Osteocyte (in vitro differentiated cells): ENCODE results near the gene SPACDR. TPM values are rescaled to one million over a fixed set of nuclear protein-coding genes. Genes with fewer than 3 reads are reported as not detected.
A peak's percentile ranks its signal among the peaks of the same experiment; 100 is the strongest.
"Not testable (repeated sequence)": the region's sequence is repeated elsewhere in the genome, so short reads cannot be mapped to it uniquely, and the experiment has no call there.

Experiments
- DNase-seq: peaks from one replicate; pipeline ENCODE4 v3.0.0; 2021; ENCODE audit warnings: mixed read lengths; ENCODE audit not compliant: unreplicated experiment; ENCODE audit errors: extremely low spot score
- H3K27ac Mint-ChIP-seq: one replicate; pipeline ENCODE4 v1.8.0; 2021; ENCODE audit warnings: mild to moderate bottlenecking, mixed read lengths; ENCODE audit not compliant: unreplicated experiment
- H3K27me3 Mint-ChIP-seq: one replicate; pipeline ENCODE4 v1.8.0; 2021; ENCODE audit warnings: mixed read lengths; ENCODE audit not compliant: unreplicated experiment
- H3K36me3 Mint-ChIP-seq: one replicate; pipeline ENCODE4 v1.8.0; 2021; ENCODE audit warnings: mixed read lengths; ENCODE audit not compliant: unreplicated experiment
- H3K4me1 Mint-ChIP-seq: one replicate; pipeline ENCODE4 v1.8.0; 2021; ENCODE audit warnings: mixed read lengths; ENCODE audit not compliant: unreplicated experiment
- H3K4me3 Mint-ChIP-seq: one replicate; pipeline ENCODE4 v1.8.0; 2021; ENCODE audit warnings: mild to moderate bottlenecking, moderate library complexity, mixed read lengths; ENCODE audit not compliant: unreplicated experiment
- H3K9me3 Mint-ChIP-seq: one replicate; pipeline ENCODE4 v1.8.0; 2021; ENCODE audit warnings: mixed read lengths; ENCODE audit not compliant: unreplicated experiment
- total RNA-seq: library from RNA; stranded (reverse); gene quantifications from 2 replicates; pipeline ENCODE4 v1.2.1, GENCODE V29; 2021
- TF ChIP-seq, protein P1 (sequence below): fragments of 200-600 bp; sonication (generic); IDR thresholded peaks from 2 replicates; pipeline ENCODE4 v1.5.0; 2021; ENCODE audit warnings: antibody characterized with exemption, mild to moderate bottlenecking, moderate library complexity

The SPACDR gene
- total RNA-seq, 1 donor from 2014 or later = 0.46 TPM

DNA sequence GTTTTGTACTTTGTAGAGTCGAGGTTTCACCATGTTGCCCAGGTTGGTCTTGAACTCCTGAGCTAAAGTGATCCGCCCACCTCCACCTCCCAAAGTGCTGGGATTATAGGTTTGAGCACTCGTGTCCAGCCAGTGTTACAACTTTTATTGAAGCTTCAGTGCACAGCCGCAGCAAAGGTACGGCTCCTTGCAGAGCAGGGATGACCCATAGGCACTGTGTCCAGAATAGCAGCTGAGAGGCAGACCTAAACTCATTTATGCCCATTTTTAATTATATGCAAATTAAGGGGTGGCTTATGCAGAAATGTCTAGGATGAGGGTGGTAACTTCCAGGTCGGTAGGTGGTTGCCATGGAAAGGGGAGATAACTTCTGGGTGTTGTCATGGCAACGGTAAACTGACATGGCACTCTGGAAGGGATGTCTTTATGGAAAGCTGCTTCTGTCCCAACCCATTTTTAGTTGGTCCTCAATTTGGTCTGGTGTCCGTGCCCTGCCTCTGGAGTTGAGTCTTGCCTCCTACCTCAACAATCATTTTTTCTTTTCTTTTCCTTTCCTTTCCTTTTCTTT is 42.4 kb upstream of the SPACDR start:
- peaks cover 9% of the 10 kb centered on the region for H3K27me3 Mint-ChIP-seq
- H3K4me3 Mint-ChIP-seq = no peak overlapping the region

DNA sequence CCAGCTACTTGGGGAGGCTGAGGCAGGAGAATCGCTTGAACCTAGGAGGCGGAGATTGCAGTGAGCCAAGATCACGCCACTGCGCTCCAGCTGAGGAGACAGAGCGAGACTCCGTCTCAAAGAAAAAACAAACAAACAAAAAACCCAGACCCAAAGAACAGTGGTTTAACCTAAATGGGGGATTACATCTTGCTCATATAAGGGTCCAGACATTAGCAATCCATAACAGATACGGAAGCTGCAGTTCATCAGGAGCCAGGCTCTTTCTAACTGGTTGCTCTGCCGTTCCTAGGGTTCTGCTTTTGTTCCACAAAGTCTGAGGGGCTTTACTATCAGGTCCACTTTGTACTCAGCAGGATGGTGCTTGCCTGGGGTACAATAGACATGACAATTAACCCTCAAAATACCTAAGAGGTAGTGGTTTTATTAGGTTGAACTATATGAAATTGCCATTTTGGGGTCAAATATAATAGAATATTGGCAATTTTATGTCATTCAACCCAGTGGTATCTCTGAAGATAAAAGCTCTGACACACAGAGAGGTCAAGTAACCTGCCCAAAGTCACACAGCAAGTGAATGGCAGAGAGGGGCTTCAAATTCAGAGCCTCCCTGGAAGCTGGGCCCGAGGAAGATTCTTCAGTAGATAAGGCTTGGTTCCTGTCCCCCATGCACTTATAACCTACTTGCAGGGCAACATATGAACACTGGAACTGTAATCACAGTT is 41.0 kb upstream of the SPACDR start:
- DNase-seq = no peak
- peaks cover 17% of the 10 kb centered on the region for H3K4me1 Mint-ChIP-seq

More for the DNA sequence above, 42.4 kb upstream of the SPACDR start:
- TF ChIP-seq, protein P1, sequence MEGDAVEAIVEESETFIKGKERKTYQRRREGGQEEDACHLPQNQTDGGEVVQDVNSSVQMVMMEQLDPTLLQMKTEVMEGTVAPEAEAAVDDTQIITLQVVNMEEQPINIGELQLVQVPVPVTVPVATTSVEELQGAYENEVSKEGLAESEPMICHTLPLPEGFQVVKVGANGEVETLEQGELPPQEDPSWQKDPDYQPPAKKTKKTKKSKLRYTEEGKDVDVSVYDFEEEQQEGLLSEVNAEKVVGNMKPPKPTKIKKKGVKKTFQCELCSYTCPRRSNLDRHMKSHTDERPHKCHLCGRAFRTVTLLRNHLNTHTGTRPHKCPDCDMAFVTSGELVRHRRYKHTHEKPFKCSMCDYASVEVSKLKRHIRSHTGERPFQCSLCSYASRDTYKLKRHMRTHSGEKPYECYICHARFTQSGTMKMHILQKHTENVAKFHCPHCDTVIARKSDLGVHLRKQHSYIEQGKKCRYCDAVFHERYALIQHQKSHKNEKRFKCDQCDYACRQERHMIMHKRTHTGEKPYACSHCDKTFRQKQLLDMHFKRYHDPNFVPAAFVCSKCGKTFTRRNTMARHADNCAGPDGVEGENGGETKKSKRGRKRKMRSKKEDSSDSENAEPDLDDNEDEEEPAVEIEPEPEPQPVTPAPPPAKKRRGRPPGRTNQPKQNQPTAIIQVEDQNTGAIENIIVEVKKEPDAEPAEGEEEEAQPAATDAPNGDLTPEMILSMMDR = no peak
- no peaks in the 10 kb centered on the region for H3K36me3 Mint-ChIP-seq
- no peak overlapping the region for H3K27ac Mint-ChIP-seq
- H3K4me1 Mint-ChIP-seq = peaks cover 17% of the 10 kb centered on the region
- DNase-seq = no peak
- H3K9me3 Mint-ChIP-seq = no peaks in the 10 kb centered on the region

DNA sequence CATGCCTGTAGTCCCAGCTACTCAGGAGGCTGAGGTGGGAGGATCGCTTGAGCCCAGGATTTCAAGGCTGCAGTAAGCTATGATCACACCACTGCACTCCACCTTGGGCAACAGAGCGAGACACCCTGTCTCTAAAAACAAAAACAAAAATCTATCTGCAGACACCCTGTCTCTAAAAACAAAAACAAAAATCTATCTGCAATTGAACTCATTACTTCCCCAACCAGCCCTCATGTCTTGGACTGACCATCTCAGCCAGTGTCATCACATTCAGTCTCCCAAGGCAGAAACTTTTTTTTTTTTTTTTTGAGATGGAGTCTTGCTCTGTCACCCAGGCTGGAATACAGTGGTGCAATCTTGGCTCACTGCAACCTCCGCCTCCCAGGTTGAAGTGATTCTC is 40.0 kb upstream of the SPACDR start:
- H3K27me3 Mint-ChIP-seq, H3K27ac Mint-ChIP-seq, DNase-seq, H3K9me3 Mint-ChIP-seq, H3K4me3 Mint-ChIP-seq, H3K36me3 Mint-ChIP-seq: not testable (repeated sequence)
- peaks cover 15% of the 10 kb centered on the region for H3K4me1 Mint-ChIP-seq

More for the DNA sequence above, 41.0 kb upstream of the SPACDR start:
- Mint-ChIP-seq H3K36me3 (no peaks in the 10 kb centered on the region), H3K4me3 (no peak overlapping the region), H3K9me3 (no peaks in the 10 kb centered on the region), H3K27ac (no peak overlapping the region), H3K27me3 (peaks cover 4% of the 10 kb centered on the region)
- TF ChIP-seq, protein P1 = no peak

DNA sequence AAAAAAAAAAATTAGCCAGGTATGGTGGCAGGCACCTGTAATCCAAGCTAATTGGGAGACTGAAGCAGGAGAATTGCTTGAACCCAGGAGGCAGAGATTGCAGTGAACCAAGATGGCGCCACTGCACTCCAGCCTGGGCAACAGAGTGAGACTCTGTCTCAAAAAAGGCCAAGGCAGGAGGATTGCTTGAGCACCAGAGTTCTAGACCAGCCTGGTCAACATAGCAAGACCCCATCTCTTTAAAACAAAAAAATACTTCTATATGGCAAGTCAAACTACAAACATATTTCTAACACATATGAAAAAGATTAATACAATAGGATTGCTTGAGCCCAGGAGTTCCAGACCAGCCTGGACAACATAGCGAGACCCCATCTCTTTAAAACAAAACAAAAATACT is 36.7 kb upstream of the SPACDR start:
- not testable (repeated sequence) for H3K27ac Mint-ChIP-seq, H3K27me3 Mint-ChIP-seq, H3K36me3 Mint-ChIP-seq, DNase-seq, H3K9me3 Mint-ChIP-seq, H3K4me3 Mint-ChIP-seq
- H3K4me1 Mint-ChIP-seq = peaks cover 15% of the 10 kb centered on the region

DNA sequence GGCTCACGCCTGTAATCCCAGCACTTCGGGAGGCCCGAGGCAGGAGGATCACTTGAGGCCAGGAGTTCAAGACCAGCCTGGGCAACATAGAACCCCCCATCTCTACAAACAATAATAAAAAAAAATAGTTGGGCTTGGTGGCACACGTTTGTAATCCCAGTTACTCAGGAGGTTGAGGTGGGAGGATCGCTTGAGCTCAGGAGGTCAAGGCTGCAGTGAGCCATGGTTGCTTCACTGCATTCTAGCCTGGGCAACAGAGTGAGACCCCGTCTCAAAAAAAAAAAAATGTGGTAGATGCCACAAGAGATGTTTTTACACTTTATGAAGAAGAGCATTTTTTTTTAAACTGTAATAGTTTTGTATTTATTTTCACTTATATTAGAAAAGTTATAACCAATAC is 32.4 kb upstream of the SPACDR start:
- TF ChIP-seq, protein P1 = no peak
- no peak overlapping the region for H3K27ac Mint-ChIP-seq
- DNase-seq = no peak
- no peaks in the 10 kb centered on the region for H3K9me3 Mint-ChIP-seq
- H3K27me3 Mint-ChIP-seq = peaks cover 2% of the 10 kb centered on the region
- H3K4me1 Mint-ChIP-seq = peaks cover 10% of the 10 kb centered on the region
- H3K4me3 Mint-ChIP-seq = no peak overlapping the region
- H3K36me3 Mint-ChIP-seq = peaks cover 3% of the 10 kb centered on the region

DNA sequence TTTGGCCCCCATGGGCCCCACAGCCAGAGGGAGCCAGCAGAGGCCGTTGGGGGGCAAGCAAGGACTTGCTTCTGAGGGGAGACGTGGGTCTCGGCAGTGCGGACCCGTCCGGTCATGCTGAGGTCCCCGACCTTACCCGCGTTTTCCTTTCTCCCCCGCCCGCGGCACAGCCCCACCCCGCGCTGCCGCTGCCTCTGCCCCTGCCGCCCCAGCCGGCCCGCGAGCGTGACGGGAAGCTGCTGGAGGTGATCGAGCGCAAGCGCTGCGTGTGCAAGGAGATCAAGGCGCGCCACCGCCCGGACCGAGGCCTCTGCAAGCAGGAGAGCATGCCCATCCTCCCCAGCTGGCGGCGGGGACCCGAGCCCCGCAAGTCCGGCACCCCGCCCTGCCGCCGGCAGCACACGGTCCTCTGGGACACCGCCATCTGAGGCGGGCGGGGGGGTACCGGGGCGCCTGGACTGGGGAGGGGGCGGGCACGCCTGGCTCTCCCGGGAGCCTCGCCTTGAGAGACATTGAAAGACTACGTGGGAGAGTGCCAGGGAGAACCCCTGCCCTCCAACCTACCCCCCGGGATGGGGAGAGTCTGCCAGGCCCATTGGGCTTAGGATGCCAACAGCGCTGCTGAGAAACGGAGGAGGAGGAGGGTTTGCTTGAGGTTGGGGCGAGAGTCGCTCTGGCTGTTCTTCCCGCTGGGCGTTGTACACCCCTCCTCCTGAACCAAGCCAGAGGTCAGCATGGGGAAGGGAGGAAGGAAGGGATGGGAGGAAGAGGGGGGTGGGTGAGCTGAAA is 29.6 kb upstream of the SPACDR start:
- TF ChIP-seq, protein P1 = no peak
- peaks cover 3% of the 10 kb centered on the region for H3K36me3 Mint-ChIP-seq
- H3K27ac Mint-ChIP-seq = no peak overlapping the region
- peaks cover 10% of the 10 kb centered on the region for H3K4me1 Mint-ChIP-seq
- no peaks in the 10 kb centered on the region for H3K27me3 Mint-ChIP-seq
- H3K9me3 Mint-ChIP-seq = no peaks in the 10 kb centered on the region
- no peak for DNase-seq
- peak overlapping the region; percentile 38 for H3K4me3 Mint-ChIP-seq
